ENCODE measurements around the gene CCDC15.

The CCDC15 gene, protein sequence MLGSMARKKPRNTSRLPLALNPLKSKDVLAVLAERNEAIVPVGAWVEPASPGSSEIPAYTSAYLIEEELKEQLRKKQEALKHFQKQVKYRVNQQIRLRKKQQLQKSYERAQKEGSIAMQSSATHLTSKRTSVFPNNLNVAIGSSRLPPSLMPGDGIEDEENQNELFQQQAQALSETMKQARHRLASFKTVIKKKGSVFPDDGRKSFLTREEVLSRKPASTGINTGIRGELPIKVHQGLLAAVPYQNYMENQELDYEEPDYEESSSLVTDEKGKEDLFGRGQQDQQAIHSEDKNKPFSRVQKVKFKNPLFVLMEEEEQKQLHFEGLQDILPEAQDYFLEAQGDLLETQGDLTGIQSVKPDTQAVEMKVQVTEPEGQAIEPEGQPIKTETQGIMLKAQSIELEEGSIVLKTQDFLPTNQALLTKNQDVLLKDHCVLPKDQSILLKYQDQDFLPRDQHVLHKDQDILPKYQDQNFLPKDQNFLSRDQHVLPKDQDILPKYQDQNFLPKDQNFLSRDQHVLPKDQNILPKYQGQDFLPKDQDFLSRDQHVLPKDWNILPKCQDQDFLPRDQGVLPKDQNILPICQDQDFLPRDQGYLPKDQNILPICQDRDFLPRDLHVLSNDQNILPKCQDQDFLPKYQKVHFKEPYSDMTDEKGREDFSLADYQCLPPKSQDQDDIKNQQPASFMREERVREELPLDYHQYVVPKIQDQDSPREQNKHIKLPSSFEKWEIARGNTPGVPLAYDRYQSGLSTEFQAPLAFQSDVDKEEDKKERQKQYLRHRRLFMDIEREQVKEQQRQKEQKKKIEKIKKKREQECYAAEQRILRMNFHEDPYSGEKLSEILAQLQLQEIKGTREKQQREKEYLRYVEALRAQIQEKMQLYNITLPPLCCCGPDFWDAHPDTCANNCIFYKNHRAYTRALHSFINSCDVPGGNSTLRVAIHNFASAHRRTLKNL

DNA sequence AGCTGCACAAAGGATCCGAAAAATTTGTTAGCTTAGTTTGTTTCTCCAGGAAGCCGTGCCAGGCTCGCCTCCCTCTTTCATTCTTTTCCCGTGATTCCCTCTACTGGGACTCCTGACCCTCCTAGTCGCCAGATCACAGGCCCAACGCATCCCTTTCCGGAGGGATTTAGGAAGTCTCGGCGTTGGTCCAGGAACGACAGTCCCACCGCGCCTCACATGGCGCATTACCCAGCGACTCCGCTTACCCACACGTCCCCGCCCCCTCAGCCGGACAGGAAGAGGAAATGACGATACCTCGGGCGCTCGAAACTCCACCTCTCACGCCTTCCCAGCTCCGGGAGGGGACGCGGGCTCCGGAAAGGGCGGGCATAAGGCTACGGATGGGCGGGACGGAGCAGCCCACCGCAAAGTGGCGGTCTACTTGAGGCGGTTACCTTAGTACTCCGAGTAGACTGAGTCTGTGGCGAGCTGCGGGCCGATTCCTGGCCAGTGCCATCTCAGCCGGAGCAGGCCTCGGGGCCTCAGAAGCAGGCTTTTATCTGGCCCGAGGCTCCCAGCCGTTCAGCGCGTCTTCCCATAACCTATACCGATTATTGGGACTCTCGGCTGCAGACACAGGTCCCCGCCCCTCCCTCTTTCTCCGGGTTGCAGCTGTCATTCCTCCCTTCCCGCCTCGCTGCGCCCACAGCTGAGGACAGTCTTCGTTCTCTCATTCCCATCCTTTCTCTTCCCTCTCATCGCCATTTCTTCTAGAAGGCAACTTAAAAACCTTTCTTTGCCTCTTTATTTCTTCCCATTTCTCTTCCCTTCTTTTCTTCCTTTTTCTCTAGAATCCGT, at the start of gene CCDC15:
CCDC15 (plus strand) TSS at position 450 of the 837 bp plus-strand sequence. CDS start 531 bp downstream, outside the sequence.
- peak; percentile 88 to 92 for DNase-seq (ENCODE audit: low read depth in 2 of 2)

DNA sequence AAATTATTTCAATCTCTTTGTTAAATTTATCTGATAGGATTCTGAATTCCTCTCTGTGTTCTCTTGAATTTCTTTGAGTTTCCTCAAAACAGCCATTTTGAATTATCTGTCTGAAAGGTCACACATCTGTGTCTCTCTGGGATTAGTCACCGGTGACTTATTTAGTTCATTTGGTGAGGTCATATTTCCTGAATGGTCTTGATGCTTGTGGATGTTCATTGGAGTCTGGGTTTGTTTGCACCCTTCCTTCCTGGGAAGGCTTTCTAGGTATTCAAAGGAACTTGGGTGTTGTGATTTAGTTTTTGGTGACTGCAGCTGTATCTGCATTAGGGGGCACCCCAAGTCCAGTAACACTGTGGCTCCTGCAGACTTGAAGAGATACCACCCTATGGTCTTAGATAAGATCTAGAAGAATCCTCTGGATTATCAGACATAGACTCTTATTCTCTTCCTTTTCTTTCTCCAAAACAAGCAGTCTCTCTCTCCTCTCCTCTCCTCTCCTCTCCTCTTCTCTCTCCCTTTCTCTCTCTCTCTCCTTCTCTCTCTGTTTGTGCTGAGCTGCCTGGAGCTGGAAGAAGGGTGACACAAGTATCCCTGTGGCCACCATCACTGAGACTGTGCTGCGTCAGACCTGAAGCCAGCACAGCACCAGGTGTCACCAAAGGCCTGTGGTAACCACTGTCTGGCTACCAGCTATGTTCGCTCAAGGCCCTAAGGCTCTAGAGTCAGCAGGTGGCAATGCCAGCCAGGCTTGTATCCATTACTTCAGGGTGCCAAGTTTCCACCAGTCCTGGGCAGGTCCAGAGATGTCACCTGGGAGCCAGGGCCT, 38.2 kb upstream of the CCDC15 start:
- no peak for DNase-seq (ENCODE audit: low read depth in 2 of 2)

DNA sequence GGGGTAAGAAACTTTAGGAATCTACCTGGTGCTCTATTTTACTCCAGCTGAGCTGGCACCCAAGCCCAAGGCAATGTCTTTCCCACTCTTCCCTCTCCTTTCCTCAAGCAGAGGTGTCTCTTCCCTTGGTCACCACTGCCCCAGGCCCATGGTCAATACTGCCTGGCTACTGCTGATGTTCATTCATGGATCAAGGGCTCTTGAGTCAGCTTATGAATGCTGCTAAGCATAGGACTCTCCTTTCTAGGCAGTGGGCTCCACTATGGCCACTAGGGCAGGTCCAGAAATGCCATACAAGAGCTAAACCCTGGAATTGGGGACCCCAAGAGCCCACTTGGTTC, 37.7 kb upstream of the CCDC15 start:
- no peak for DNase-seq (ENCODE audit: low read depth in 2 of 2)

DNA sequence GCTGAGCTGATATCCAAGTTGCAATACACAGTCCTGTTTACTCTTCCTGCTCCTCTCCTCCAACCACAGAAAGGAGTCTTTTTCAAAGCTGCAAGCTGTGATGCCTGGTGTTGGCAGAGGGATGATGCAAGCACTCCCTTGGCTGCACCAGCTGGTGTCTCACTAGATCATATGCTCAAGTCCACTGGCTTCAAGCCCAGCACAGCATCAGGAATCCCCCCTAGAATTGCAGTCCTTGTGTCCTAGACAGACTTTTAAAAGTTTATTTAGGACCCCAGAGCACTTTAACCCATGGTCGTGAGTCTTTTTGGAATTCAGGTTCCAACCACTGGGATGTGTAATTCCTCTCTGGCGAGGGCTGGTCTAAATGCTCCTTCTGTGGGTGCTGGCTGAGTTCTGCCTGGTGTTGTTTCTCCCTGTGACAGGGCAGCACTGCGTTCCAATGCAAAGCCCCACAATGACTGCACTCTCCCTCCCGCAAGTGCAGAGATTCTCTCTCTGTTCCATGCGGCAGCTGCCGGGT, 36.8 kb upstream of the CCDC15 start:
- no peak for DNase-seq (ENCODE audit: low read depth in 2 of 2)

DNA sequence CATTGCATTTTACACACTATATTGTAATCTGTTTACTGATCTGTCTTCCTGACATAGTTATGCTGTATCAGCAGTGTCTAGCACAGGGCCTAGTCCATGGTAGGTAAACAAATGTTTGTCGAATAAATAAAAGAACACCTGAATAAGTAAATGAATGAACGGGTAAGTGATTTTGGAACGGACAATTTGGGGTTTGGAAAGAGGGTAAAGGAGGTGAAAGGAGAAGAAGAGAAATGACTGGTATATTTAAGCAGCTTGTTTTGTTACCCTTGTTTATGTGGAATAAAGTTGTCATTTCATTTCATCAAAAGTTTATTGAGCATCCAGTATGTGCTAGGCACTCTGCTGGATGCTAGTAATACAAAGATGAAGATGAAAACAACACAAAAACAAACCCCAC, 35.1 kb upstream of the CCDC15 start, which contains the start of gene HEPN1:
HEPN1 (plus strand) TSS at position 301 of the 400 bp plus-strand sequence.
- DNase-seq (ENCODE audit: low read depth in 2 of 2): no peak

DNA sequence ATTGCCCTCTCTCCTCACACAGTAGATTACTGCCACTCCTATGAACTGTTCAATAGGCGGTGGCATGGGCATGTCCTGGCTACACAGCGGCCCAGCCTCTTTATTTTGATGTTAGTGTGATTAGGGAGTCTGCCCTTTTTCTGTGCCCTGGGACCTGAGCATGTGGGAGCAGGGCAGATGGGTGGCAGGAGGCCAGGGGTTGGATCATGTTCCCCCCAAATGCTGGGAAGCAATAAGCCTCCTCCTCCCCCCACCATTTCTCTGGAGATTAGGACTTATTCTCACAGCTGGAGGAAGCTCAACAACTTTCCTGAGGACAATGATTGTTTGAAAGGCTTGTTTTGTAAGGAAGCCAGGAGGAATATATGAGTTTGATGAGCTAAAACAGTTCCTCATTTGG, 34.1 kb upstream of the CCDC15 start:
- no peak for DNase-seq (ENCODE audit: low read depth in 2 of 2)

DNA sequence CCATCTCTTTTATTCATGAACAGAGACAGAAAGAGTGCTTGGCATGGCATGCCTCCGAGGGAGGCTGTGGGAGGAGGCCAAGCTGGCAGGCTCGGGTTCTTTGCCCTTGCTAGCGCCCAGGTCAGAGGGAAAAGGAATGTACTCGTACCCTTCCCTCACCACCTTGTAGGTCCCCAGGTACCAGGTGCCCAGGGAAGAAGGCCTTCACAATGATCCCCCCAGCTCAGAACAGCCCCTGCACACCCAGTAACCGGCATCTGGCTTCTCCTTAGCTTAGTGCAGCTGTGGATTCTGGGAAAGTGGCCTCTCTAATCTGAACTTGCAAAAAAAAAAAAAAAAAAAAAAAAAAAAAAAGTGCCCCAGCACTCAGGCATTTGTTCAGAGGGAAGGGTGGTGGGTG, 33.6 kb upstream of the CCDC15 start:
- no peak for DNase-seq (ENCODE audit: low read depth in 2 of 2)

DNA sequence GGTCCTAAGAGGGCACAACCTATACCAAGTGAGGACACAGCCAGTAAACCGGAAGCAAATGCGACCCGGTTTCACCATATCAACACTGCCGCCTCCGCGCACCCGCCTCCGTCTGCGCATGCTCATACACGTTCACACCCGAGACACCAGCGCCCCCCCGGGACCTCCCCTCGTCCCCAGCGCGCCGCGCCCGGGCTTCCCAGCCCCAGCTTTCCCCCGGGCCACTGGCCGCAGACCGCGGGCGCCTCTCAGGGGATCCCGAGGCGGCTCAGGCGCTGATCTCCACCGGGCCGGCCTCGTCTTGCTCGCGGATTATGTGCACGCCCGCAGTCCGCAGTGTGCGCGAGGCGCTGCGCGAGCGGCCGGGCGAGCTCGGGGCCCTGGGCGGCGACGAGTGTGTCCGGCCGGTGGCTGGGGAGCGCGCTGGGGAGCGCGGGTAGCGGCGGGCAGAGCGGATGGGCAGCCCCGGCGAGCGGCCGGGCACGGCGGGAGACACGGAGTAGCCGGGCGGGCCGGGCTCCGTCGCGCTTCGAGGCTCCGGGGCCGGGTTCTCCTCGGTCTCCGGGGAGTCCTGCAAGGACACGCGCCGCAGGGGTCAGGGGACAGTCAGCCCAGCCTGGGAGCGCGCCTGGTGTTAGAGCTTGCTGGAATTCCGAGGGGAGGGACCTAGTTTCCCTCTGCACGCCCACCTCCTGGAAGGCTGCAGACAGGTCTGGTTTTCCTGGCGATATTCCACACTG, 33.0 kb upstream of the CCDC15 start:
- DNase-seq (ENCODE audit: low read depth in 2 of 2): no peak

DNA sequence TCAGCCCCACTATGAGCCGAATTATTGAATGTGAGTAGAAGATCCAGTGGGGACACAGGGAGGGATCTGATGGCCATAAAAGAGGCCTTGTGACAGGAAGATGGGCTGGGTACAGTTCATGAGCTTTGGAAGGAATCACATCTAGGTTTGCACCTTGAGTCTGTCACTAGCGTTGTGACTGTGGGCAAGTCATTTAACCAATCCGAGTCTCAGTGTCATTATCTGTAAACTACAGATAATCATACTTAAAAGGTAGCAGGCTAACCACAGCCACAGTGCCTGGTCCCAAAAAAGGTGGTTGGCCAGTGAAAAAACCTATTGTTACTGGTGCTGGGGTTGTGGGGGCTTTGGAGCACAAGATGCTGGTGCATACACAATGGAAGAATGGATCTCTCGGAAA, 31.2 kb upstream of the CCDC15 start:
- no peak for DNase-seq (ENCODE audit: low read depth in 2 of 2)

DNA sequence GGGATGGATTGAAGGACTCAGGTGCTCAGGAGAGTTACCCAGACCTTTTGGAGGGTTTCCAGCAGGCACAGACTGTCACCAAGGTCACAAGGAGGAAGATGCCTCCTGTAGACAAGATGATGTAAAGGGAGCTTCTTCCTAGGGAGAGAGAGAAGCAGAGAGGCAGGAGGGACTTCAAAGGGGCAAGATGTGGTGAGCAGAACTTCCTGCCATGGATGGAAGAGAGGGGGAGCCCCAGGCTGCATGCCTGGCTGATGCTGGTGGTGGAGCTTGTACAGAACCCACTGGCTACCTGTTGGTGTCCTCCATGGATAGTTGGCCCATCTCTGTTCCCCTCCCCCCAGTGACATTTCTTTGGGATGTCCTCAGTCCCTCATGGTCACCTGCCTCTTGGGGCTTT, 30.7 kb upstream of the CCDC15 start:
- DNase-seq (ENCODE audit: low read depth in 2 of 2): no peak

DNA sequence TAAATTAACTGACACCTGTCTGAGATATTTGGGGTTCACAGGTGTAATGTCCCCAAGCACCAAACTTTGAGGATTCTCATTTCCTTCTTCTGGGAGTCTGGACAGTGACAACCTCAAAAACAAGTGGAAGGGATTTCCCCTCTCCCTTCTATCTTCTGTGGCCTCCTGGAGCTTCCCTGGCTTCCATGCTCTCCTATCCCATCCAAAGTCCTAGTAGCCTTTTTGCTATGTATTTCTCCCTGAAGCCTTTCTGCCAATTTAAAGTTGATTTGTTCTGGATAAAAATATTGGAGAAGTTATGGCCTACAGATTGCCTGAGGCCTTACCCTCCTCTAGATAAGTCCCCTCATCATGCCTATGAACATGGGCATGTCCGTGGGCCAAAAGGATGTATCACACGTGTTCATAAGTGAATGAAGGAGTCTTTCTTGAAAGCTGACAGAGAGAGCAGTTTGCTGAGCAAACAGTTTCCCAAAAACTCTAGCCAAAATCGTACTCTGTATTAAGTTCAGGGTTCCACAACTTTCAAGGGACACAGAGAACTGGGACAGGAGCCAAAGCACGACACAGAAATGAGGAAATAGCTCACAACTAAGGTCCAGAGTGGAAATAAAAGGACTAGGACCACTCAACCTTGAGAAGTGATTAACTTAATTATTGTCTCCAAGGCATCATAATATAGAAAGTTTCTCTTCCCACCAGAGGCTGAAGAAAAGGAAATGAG, 24.9 kb upstream of the CCDC15 start:
- DNase-seq (ENCODE audit: low read depth in 2 of 2): no peak

DNA sequence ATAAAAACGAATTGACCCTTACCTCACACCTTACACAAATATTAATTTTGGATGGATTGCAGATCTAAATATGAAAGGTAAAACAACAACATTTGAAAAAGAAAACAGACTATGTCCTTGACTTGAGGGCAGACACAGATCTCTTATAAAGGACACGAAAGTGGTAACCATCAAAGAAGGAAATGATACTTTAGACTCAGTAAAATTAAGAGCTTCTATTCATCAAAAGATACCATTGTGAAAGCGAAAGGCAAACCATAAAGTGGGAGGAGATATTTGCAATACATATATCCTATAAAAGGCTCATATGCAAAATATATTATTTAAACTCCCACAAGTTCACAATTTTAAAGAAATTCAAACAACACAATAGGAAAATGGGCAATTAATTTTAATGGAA, 23.2 kb upstream of the CCDC15 start:
- DNase-seq (ENCODE audit: low read depth in 2 of 2): no peak

DNA sequence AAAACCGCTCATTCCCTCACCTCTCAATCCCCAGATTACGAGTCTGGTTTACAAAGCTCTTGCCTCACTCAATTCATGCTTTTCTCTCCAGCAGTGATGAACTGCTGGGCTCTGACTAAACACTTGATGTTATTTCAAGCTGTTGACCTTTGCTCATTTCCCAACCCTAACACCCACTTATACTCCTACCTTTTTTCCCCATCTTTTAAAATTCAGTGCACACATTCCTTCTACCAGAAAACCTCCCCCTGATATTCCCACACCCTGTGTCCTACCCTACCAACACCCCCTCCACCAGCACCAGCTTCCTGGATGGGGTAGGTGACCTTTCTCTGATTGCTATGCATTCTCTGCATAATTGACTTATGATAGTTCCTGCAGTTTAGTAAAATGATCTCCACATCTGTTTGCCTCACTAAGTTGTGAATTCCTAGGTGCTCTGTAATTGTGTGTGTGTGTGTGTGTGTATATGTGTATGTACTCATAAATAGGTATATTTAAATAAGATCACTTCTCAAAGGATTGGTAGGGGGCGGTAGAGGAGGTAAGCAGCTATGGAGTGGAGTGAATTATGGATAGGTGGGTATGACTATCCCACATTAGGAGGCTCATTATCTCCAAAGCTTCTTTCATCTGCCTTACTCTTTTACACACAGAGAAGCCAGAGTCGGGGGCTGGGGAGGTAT, 19.0 kb upstream of the CCDC15 start:
- DNase-seq (ENCODE audit: low read depth in 2 of 2): peak; percentile 43 to 51

DNA sequence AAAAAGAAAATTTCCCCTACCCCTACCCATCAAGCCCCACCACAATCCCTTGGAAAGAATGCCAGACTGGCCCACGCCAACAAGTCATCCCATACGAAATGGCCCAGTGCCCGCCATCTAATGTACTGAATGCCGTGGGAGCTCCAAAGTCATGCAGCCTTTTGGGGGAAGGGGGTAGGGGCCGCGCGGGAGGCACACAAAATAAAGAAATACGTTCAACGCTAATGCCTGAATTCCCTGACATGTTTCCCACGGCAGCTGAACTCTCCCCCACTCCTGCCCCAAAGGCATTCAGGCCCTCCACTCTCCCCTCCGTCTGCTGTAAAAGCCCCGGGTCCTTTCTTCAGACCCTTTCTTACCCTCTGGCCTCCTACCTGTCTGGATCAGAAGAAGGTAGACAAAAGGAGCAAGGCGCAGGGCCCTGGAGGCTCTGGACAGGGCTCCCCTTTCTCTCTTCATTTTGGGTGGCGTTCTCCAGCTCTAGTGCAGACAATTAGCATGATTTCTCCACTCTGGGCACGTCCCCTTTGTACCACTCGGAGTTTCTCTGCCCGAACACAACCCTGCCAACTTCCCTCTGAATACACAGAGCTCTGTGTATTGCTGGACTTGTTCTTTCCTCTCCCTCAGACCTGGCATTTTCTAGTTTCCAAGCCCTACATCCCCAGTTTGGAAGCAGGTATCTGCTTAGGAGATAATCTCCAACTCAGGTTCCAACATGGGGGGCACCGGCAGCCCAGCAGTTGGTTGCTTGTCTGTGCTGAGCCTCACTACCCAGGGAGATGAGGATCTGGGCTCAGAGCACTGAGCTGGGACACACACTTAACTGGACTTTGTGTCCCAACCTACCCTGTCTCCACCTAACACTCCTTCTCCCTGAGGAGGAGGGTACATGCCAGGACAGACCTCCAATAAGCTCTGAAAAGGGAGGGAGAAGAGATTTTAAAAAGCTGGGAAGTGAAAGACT, 18.2 kb upstream of the CCDC15 start, which contains the start of gene HEPACAM:
HEPACAM (minus strand) TSS at position 500 of the 967 bp plus-strand sequence; CDS start at position 459, 41 bp downstream.
- no peak for DNase-seq (ENCODE audit: low read depth in 2 of 2)

DNA sequence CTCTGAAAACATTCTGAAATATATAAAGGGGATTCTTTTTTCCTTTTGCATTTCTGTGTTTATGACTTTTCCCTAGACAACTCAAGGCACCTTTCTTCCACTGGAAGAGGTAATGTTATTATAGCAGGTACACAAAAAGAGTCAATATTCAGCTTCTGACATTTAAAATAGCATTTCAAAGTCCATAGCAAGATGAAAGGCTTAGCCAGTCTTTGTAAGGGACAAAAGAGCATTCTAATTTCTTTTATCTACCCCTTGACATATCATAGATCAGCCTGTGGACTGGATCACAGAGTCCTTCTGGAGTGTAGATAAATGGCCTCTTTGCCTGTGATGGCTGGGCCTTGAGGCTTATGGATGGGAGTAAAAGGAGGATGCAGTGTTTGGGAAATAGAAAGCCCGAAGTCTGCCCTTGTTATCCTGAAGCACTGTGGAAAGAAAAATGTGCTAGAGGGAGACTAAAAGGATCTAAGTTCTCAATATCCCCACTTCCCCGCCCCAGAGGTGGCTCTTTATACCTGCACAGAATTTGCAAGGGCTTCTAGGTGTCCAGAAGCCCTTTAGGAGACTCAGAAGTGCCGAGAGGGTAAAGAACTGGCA, 16.6 kb upstream of the CCDC15 start:
- DNase-seq (ENCODE audit: low read depth in 2 of 2): no peak

DNA sequence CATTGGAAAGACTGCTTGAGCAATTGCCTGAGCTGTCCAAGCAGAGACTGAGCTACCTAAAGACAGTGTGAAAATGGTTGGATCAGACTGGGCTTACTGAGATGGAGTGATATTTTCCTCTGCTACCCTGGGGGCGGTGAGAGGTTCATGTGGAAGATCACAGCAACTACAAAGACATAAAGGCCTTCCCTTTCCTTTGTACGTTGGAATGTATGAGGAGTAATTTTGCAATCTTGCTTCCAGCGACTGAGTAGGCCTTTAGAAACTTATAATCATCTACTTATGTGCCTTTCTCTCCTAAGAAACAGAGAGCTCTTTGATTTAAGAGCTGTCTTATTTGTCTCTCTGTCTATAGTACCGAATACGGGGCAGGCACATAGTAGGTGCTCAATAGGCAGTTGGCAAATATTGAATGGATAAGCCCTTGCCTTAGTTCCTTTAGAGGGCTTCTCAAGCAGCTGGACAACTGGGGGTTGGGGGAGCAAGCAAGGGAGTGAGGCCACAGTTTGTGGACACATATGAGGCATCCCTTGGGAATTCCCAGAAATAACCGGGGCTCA, 15.7 kb upstream of the CCDC15 start:
- no peak for DNase-seq (ENCODE audit: low read depth in 2 of 2)

DNA sequence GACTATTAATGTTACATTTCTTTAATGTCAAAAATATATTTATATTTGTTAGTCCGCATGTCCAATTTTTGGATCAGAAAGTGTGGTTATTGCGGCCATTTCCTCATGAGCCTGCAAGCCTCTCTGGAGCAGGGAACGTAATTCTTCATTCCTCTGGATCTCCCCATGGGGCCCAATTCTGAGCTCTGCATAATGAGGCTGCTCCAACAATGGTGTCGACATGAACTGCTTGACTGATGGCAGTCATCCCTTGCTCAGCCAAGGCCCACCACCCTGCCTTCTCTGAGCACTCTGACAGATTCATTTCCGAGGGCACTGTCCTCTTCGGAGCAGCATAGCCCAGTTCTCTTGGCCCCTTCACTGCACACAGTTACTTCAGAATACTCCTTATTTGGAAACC, 15.0 kb upstream of the CCDC15 start:
- no peak for DNase-seq (ENCODE audit: low read depth in 2 of 2)
